ACHN (cell line): Measurements from ENCODE around the gene TMEM14B.
"Not testable (repeated sequence)": the region's sequence is repeated elsewhere in the genome, so short reads cannot be mapped to it uniquely, and the experiment has no call there.

Experiments
- DNase-seq: peaks from one replicate; pipeline ENCODE4 v3.0.0-alpha.2; 2015
- in situ Hi-C: cut with HindIII; loops from 2 replicates; pipeline ENCODE4 v1.10.0; 2017; ENCODE audit warnings: low sequenced_read_pairs, low pct_ligation_motif_present, low pct_unique_long_range_greater_than_20kb

TMEM14B gene

DNA sequence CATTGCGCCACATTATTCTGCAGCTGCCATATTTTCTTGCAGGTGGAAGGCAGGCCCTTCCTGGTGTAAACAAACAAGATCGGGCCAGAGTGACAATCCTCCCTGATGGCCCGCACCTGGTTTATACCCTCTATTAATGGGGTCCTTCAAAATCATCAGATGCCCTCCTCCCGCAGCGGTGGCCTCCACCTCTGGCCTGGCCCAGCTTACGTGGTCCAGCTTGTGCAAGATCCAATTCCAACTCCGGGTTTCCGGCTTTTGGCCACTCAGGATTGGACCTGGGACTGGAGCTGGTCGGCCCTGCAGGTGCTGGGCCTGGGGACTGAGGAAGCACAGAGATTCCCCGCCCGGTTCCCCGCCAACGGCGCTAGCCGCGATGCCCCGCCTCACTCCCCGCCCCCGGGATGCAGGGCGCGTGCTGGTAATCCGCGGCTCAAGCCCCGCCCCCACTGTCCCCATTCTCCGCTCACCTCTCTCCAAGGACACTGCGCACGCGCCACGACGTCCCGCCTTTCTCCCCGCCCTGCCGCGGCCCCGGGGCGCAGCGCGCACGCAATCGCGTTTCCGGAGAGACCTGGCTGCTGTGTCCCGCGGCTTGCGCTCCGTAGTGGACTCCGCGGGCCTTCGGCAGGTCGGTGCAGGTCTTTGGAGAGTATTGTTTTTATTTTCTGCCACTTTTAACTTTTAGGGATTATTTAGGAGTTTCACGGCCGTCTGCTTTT is at the start of gene TMEM14B:
Gene TMEM14B (plus strand): TSS at position 555 of the 722 bp plus-strand sequence. CDS start 1,441 bp downstream, outside the sequence.
- in situ Hi-C loops: no loop called here
- peak; percentile 96 for DNase-seq

DNA sequence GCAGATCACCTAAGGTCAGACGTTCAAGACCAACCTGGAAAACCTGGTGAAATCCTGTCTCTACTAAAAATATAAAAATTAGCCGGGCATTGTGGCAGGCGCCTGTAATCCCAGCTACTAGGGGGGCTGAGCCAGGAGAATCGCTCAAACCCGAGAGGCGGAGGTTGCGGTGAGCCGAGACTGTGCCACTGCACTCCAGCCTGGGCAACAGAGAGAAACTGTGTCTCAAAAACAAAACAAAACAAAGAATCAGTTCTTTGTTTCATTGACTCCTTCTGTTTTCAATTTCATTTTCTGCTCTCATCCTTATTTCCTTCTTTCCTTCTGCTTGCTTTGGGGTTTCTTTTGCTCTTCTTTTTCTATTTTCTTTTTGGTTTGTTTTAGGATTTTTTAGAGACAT is 33.6 kb upstream of the TMEM14B start:
- in situ Hi-C loops: no loop called here

DNA sequence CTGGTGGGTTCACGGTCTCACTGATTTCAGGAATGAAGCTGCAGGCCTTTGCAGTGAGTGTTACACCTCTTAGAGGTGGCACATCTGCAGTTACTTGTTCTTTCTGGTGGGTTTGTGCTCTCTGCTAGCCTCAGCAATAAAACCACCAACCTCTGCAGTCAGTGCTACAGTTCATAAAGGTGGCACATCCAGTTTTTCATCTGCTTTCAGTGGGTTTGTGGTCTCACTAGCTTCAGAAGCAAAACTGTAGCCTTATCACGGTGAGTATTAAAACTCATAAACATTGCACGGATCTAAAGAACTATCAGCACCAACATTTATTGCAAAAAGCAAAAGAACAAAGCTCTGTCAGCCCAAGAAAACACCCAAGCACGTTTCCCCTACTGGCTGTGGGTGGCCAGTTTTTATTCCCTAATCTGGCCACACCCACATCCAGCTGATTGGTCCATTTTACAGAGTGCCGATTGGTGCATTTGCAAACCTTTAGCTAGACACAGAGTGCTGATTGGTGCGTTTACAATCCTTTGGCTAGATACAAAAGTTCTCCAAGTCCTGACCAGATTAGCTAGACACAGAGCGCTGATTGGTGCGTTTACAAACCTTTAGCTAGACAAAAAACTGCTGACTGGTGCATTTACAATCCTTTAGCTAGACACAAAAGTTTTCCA is 28.2 kb upstream of the TMEM14B start:
- peak; percentile 64 for DNase-seq
- in situ Hi-C loops: no loop called here

More for the DNA sequence above, 33.6 kb upstream of the TMEM14B start:
- DNase-seq: no peak

DNA sequence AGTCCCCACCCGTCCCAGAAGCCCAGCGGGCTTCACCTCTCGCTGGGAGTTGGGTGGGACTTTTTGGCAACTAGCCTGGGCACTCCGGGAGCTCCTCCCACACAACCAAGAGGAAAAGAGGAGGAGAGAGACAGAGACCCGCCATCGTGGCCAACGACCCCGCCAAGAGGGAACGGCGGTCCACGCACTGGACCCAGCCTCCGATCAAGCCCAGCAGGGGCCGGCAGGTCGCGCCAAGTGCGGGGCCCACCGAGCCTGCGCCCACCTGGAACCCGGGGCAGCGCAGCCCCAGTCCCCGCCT is 27.7 kb upstream of the TMEM14B start:
- DNase-seq: no peak
- in situ Hi-C loops: no loop called here

DNA sequence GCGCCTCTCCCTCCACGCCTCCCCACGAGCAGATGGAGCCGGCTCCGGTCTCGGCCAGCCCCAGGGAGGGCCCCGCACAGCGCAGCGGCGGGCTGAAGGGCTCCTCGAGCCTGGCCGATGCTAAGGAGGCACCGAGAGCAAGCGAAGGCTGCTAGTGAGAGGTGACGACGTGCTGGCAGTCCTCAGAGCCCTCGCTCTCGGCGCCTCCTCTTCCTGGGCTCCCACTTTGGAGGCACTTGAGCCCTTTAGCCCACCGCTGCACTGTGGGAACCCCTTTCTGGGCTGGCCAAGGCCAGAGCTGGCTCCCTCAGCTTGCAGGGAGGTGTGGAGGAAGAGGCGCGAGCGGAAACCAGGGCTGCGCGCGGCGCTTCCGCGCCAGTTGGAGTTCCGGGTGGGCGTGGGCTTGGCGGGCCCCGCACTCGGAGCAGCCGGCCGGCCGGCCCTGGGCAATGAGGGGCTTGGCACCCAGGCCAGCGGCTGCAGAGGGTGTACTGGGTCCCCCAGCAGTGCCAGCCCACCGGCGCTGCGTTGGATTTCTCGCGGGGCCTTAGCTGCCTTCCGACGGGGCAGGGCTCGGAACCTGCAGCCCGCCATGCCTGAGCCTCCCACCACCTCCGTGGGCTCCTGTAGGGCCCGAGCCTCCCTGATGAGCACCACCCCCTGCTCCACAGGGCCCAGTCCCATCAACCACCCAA is 27.2 kb upstream of the TMEM14B start:
- in situ Hi-C loops: no loop called here

DNA sequence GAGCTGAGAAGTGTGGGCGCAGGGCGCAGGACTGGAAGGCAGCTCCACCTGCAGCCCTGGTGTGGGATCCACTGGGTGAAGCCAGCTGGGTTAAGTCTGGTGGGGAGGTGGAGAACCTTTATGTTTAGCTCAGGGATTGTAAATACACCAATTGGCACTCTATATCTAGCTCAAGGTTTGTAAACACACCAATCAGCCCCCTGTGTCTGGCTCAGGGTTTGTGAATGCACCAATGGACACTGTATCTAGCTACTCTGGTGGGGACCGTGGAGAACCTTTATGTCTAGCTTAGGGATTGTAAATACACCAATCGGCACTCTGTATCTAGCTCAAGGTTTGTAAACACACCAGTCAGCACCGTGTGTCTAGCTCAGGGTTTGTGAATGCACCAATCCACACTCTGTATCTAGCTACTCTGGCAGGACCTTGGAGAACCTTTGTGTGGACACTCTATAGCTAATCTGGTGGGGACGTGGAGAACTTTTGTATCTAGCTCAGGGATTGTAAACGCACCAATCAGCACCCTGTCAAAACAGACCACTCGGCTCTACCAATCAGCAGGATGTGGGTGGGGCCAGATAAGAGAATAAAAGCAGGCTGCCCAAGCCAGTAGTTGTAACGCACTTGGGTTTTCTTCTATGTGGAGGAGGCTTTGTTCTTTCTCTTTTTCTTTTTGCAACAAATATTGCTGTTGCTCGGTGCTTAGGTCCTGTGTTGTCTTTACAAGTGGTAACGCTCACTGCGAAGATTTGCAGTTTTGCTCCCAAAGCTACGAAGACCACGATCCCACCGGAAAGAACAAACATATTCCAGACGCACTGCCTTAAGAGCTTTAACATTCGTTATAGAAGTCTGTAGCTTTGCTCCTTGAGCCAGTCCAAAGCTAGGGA is 26.4 kb upstream of the TMEM14B start:
- peak; percentile 61 for DNase-seq
- in situ Hi-C loops: not testable (repeated sequence)

More for the DNA sequence above, 27.2 kb upstream of the TMEM14B start:
- DNase-seq: peak; percentile 44

DNA sequence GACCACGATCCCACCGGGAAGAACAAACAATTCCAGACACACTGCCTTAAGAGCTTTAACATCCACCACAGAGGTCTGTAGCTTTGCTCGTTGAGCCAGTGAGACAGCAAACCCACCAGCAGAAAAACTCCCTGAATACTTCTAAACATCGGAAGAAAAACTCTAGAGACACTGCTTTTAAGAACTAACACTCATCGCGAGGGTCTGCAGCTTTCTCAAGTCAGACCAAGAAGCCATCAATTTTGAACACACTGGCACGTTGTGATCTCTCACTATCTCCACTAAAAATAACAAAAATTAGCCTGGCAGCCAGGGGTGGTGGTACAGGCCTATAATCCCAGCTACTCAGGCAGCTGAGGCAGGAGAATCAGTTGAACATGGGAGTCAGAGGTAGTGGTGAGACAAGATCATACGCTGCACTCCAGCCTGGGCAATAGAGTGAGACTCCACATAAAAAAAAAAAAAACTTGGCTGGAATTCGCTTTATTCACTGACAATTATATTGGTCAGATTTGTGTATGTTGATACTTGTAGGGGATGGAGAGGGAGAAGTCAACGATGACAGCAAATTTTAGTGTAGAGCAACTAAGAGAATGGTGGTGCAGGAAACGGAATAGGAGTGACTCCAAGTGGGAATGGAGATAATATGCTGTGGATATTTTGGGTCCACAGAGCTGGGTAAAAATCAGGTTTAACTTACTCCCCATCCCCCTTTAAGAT is 25.6 kb upstream of the TMEM14B start:
- no peak for DNase-seq
- in situ Hi-C loops: no loop called here

DNA sequence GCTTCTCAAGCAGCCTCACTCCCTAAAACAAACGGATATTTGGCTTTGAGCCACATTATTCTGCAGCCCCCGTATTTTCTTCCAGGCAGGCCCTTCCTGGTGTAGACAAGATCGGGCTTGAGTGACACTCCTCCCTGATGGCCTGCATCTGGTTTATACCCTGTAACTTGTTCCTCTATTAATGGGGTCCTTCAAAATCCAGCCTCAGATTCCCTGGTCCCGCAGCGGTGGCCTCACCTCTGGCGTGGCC is 25.1 kb upstream of the TMEM14B start:
- in situ Hi-C loops: no loop called here
- no peak for DNase-seq

DNA sequence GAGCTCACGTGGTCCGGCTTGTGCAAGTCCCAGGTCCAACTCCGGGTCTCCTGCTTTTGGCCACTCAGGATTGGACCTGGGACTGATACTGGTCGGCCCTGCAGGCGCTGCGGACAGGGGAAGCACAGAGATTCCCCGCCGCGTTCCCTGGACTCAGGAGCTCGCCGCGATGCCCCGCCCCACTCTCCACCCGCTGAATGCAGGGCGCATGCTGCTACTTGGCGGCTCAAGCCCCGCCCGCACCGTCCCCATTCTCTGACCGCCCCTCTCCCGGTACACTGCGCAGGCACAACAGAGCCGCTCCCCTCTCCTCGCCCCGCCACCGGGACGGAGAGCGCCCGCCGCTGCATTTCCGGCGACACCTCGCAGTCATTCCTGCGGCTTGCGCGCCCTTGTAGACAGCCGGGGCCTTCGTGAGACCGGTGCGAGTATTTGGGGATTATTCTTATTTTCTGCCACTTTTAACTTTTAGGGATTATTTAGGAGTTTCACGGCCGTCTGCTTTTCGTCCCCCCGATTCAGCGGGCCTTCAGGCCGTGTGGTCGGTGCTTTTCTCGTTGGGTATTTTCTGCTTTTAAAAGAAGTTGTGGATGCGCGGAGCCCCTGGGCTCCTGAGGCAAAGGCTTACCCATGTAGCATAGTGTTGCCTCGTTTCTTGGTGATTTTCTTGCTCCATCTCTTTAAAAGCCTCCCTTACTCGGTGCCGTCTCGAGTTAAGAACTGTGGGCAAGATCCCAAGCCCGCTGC is 24.6 kb upstream of the TMEM14B start, which contains the start of gene TMEM14C:
Gene TMEM14C (plus strand): TSS at position 251 of the 747 bp plus-strand sequence. CDS start 1,544 bp downstream, outside the sequence.
- in situ Hi-C loops: no loop called here
- DNase-seq: peak; percentile 95

DNA sequence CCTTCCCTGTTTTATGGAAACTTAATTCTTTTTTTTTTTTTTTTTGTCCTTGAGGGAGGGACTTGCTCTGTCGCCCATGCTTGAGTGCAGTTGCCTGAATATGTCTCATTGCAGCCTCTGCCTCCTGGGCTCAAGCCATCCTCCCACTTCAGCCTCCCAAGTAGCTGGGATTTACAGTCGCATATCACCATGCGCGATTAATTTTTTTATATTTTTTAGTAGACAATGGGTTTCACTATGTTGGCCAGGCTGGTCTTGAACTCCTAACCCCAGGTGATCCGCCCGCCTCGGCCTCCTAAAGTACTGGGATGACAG is 24.1 kb upstream of the TMEM14B start:
- in situ Hi-C loops: no loop called here
- DNase-seq: peak; percentile 28

DNA sequence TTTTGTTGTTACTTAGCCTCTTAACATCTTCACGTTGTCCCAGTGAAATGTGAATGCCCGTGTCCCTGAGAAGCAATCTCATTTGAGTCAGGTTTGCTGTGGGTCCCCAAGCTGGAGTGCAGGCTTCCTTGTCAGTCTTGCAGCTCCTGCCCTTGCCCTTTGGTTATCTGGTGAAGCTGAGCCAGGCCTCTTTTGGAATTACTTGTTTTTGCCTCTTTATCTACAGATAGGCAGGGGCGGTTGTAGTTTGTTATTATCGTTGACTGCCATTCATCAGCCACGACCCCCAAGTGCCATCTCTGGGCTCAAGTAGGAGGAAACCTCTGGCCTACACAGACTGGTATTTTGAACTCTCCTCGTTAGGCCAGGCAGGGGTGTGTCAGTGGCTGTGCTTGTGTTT is 22.6 kb upstream of the TMEM14B start:
- in situ Hi-C loops: no loop called here
- DNase-seq: no peak

DNA sequence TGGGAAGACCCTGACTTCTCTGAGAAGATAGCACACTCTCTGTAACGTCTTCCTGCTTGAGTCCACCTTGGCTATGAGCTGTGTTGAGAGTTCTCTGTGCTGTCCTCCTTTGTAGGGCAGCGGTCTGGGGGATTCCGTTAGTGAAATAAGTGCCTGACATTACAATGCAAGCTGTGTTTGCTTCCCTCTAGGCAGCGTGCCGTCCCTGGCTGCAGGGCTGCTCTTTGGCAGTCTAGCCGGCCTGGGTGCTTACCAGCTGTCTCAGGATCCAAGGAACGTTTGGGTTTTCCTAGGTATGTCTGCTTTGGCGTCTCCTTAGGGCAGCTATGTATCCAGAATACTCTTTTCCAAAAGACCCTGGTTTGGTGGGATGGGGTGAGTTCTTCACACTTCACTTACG is 21.9 kb upstream of the TMEM14B start:
- in situ Hi-C loops: no loop called here
- no peak for DNase-seq

DNA sequence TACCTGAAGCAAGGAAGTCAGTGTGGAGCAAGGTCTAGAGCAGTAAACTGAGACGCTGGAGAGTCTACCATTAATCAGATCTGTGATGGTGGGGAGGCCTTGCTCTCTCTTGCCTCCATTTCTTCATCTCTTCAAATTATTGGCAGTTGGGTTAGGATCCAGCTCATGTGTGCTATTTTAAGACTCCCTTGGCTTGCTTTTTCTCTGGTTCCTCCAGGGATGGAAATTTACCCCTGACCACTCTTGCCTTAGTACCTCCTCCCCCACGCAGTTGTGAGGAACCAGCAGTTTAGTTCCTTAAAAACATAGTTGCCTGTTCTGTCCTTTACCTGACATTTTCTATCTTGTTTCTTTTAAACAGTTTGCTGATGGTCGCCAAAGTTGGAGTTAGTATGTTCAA is 17.4 kb upstream of the TMEM14B start:
- DNase-seq: no peak
- in situ Hi-C loops: no loop called here

DNA sequence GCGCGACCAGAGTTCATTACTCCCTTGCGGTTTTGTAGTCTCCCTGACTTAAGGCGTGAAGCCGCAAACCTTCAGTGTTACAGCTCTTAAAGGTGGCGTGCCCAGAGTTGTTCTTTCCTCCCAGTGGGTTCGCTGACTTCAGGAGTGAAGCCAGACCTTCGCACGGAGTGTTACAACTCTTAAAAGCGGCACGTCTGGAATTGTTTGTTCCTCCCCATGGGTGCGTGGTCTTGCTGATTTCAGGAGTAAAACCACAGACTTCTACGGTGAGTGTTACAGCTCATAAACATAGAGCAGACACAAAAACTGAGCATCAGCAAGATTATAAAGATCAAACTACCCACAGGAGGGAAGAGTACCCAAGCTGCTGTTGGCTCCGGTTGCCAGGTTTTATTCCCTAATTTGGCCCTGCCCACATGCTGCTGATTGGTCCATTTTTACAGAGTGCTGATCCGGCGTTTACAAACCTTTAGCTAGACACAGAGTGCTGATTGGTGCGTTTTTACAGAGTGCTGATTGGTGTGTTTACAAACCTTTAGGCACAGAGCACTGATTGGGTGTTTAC is 14.4 kb upstream of the TMEM14B start:
- in situ Hi-C loops: no loop called here

DNA sequence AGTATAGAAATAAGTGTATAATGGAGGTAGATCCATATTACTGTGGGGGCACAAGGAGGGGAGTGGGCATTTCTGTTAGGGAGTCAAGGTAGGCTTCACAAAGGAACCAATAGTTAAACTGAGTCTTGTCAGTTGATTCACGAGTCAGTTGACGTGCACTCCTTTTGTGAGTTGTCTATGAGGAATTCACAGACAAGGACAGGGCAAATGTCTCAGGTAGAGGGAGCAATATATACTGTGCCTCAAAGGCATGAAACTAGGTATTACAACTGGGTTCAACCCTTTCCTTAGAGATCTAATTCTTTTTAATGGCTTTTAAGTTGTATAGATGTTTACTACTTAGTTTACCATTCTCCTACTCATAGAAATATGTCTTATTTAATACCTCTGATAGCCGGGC is 13.7 kb upstream of the TMEM14B start:
- in situ Hi-C loops: no loop called here

More for the DNA sequence above, 14.4 kb upstream of the TMEM14B start:
- DNase-seq: no peak

DNA sequence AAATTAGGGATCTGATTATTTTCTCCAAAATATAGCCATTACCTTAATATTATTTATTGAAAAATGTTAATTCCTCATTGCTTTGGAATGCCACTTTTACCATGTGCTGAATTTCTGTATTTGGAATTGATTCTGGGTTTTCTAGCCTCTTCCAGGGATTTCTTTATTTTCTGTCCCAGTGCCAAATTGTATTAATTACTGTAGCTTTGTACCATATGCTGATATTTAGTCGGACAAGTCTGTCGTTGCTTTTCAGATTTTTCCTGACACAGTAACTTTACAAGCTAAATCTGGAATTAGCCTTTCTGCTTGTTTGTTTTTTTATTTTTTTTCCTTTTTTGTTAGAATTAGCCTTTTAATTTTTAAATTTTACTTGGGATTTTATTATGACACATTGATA is 10.9 kb upstream of the TMEM14B start:
- no peak for DNase-seq
- in situ Hi-C loops: no loop called here

More for the DNA sequence above, 13.7 kb upstream of the TMEM14B start:
- DNase-seq: no peak

DNA sequence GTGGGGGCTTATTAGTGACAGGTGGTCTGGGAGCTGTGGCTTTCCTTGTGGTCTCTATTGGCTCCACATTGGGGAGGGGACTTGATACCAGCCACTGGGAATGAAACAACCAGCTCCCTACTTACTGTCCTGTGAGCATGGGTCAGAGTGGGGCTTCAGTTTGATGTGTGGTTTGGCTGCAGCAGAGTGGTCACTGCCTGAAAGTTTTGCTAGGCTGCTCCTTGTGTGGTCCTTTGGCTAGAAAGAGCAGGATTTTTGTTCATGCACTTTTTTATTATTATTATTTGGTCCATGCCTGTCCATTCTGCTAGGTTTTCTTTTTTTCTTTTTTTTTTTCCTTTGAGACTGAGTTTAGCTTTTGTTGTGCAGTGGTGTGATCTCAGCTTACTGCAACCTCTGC is 7.5 kb upstream of the TMEM14B start:
- no peak for DNase-seq
- in situ Hi-C loops: no loop called here

DNA sequence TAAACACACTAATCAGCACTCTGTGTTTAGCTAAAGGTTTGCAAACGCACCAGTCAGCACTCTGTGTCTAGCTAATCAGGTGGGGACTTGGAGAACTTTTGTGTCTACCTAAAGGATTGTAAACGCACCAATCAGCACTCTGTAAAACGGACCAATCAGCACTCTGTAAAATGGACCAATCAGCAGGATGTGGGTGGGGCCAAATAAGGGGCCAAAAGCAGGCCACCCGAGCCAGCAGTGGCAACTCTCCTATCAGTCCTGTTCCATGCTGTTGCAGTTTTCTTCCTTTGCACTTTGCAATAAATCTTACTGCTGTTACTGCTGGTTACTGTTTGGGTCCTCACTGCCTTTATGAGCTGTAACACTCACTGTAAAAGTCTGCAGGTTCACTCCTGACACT is 6.0 kb upstream of the TMEM14B start:
- in situ Hi-C loops: not testable (repeated sequence)

More for the DNA sequence above, 6.0 kb upstream of the TMEM14B start:
- not testable (repeated sequence) for DNase-seq
